Parietal lobe (tissue), 1 donor: ENCODE data around the gene DNAJB13. TPM values are rescaled to one million over a fixed set of nuclear protein-coding genes. Genes with fewer than 3 reads are reported as not detected.

Experiments used
- total RNA-seq: library from RNA; depleted of rRNA; stranded (reverse); fragments of >200 nt; gene quantifications from one replicate; pipeline ENCODE4 v1.2.3, GENCODE V29; 2014

DNAJB13 gene, protein sequence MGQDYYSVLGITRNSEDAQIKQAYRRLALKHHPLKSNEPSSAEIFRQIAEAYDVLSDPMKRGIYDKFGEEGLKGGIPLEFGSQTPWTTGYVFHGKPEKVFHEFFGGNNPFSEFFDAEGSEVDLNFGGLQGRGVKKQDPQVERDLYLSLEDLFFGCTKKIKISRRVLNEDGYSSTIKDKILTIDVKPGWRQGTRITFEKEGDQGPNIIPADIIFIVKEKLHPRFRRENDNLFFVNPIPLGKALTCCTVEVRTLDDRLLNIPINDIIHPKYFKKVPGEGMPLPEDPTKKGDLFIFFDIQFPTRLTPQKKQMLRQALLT
- total RNA-seq, result 1.3 TPM

DNA sequence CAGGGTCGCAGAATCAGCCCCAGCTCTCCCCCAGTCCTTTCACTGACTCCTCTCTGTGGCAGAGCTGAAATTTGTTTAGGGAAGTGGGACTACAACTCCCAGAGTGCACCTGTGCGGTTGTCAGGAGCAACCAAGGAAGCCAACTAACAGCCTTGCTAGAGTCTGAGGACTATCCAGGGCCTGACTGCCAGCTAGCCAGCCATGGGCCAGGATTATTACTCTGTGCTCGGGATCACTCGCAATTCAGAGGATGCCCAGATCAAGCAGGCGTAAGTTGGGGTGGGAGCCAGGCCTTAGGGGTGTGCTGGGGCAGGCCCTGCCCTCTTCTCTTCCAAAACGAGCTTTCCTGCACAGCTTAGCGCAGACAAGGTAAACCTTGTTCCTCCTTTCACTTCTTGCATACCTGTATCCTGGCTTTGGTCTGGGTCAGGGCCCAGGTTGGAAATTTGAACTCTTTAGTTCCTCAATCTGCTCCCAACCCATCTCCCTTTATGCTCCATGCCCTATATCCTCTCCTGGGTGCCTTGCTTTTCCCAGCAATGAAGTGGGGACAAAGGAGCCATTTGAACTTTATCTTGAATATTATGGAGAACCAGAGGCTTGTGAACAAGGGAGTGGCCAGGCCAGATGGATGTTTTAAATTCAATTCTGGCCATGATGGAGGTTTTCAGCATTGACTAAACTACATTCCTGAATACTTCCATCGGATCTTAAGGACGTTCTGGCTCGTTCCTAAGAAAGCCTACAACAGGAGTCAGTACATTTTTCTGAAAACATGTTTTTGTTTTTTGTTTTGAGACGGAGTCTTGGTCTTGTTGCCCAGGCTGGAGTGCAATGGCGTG lies at the start of gene DNAJB13:
Gene DNAJB13, plus strand, starts transcription at position 158 of the 842 bp plus-strand sequence. Its CDS starts 44 bp downstream, at position 202.

DNA sequence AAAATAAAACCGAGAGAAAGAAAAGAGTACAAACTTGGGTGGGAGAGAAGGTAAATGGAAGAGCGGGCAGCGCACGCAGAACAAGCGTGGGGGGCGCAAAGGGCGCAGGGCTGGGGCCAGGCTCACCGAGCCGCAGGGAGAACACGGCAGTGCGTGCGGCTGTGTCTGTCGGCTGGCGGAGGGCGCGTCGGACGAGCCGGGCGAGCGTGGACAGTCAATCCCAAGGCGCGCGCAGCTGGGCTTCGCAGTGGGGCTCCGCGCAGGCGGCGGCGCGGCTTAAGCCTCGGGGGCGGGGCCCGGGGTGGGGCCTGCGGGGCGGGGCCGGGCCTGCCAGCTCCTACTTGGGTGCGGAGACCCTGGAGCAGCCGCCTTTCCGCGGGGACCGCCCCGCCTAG lies 31.8 kb downstream of the DNAJB13 start, which contains the start of gene UCP2:
Gene UCP2, minus strand, starts transcription at position 249 of the 395 bp plus-strand sequence. CDS start 4,465 bp downstream, outside the sequence.

DNA sequence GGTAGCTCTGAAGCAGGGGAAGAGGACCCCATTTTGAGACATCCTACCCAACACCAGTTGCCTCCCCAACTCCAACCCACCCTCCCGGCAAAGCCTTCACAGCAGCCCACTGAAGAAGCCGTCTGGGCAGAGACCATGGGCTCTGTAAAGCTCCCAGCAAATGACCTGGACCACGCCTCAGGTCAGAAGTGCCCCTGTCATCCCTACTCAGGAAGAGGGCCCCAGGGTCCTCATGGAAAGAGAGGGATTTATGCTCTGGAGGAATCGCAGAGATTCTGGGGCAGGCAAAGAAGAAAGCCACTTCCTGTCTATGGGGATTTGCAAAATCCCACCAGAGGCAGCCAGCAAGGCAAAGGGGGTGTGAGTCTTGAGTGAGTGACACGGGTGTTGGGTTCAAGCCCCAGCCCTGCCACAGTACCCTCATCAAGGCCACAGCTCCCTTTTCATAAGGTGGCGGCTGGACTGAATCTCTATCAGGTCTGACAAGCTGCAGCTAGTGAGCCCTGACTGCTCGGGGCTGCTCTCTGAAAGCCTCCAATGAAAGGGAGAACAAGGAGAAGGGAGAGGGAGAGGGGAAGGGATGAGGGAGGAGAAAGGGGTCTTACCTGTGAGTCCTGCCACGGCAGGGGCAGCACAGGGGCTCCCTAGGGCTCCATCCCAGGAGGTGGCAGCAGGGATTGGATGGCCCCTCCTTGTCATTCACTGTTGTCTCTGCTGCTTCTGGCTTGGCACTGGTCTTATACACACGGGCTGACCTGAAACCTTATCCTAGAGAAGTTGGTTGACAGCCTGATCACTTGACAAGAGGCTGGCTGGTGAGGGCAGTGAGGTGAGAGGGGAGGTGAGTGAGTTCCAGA lies 57.8 kb downstream of the DNAJB13 start, which contains the start of gene UCP3:
Gene UCP3, minus strand, starts transcription at position 713 of the 857 bp plus-strand sequence. CDS start 2,043 bp downstream, outside the sequence.

Other genes starting within 250 kb of the DNAJB13 start
- gene RAB6A, start 190.0 kb upstream of the DNAJB13 start, total RNA-seq, result 297 TPM
- 32.2 TPM for gene MRPL48, start 163.2 kb upstream of the DNAJB13 start, total RNA-seq
- 38.8 TPM for gene COA4, start 74.2 kb upstream of the DNAJB13 start, total RNA-seq
- 19.1 TPM for gene PAAF1, start 74.0 kb upstream of the DNAJB13 start, total RNA-seq
- 12.8 TPM for gene UCP2, start 31.8 kb downstream of the DNAJB13 start, total RNA-seq
- 6.3 TPM for gene UCP3, start 58.1 kb downstream of the DNAJB13 start, total RNA-seq
- 52.6 TPM for gene C2CD3, start 220.0 kb downstream of the DNAJB13 start, total RNA-seq
- gene PPME1, start 220.3 kb downstream of the DNAJB13 start, total RNA-seq, result 61.0 TPM